Stimulated activated CD8-positive, alpha-beta memory T cell treated with anti-CD3 and anti-CD28 coated beads, Interleukin-12 subunit alpha, Interleukin-12 subunit beta, amount 100 ng/mL, for 4 hours (primary cell): ENCODE data around the gene TMEM138.

ENCODE experiments used
- DNase-seq: peaks from one replicate; pipeline ENCODE4 v3.0.0-alpha.2; 2020; ENCODE audit warnings: low read depth

The TMEM138 gene

DNA sequence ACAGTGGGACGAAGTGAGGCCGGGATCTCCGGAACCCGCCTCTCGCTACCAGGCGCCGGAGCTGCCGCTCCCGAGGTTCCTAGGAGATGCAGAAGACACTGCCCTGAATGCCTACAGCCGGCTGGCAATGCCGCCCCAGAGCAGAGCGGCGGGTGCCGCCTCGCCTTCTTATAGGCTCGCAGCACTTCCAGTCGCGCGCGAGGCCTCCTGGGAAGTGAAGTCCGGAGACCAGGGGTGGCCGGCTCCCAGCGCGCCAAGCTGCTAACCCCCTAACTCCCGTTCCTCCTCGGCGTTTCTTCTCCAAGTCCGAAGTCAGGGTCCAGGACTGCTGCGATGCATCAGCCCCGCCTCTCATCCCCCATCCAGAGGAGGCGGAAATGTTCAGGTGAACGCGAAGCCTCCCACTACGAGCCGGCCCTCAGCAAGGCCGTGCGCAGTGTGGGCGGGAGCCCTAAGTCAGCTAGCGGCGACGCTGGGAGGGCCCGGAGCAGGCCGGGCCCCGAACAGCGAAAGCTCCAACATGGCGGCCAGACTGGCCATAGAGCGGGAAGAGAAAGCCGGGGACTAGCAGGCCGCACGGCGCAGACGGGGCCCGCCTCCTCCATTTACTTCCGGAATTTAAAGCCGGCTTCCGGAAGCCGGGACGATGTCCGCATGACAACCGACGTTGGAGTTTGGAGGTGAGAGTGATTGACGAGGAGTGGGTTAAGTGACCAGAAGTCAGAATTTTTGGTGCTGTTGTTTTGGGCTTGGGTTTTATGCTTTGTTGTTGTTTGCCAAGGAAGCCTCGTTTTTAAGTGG, at the start of gene TMEM138, which contains the start of gene CYB561A3:
Gene TMEM138, plus strand, starts transcription at position 634 of the 801 bp plus-strand sequence. CDS start 2,017 bp downstream, outside the sequence.
Gene CYB561A3, minus strand, starts transcription at position 142 of the 801 bp plus-strand sequence. CDS start 5,169 bp downstream, outside the sequence.
- peak; percentile 76 for DNase-seq

DNA sequence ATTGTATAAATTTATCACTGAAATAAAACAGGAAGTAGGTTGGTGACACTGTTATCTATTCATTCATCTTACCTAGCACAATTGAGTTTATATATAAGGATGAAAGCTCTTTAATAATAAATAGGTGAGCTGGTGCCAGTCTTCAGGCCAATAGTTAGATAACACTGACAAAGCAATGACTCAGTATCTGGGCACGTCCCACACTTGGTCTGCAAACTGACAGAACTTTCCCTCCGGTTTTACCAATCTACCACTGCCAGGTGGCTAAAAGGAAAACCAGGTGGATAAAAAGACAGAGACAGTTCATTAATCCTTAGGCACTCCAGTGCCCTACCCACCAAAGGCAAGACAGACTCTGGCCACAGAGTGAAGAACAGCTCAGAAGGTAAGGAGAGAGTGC, 46.9 kb upstream of the TMEM138 start:
- DNase-seq = no peak

DNA sequence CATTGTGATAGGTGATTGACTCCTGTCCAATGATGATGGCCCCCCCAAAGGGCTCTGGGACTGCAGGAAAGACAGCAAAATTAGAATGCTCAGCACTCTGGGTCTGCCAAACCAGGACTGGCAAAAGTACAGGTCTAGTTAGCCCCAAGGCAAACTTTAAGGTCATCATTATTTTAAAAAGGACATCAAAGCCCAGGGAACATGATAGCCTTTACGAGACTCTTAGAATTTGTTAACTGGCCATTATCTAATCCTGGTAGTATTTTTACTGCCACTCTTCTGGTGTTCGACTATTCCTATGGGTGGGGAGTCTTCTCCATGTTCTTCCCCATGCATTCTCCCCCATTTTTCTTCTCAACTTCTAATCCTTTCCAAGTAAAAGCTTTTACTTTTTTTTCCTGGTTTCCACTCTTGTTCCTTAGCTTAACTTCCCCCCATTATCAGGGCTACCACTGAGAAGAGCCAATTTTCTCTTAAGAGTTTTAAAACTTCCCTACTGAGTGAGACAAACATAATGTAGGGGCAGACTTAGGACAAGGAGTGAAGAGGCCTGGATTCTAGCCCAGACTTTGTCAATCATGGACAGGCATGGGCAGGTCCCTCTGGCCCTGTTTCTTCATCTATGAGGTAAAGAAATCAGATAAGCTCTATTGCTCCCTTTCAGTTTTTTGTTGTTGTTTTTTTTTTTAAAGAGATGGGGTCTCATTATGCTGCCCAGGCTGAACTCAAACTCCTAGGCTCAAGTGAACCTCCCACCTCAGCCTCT, 36.3 kb upstream of the TMEM138 start:
- no peak for DNase-seq

DNA sequence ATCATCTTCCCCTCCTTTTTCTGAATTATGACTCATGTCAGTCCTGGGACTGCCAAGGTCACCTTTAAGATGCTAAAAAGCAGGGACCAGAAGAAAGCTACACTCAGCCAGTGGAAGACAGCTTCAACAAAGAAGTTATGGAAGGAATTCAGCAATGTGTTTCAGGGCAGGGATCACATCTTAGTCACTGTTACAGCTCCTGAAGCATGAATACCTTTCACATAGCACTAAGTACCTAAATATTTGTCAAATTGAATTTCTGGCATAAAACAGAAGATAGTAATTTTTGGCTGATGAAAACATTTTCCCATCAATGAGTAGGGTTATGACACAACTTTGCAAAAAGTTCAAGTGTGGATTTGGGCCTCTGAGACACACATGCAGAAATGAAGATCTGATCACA, 34.5 kb upstream of the TMEM138 start:
- DNase-seq = no peak

DNA sequence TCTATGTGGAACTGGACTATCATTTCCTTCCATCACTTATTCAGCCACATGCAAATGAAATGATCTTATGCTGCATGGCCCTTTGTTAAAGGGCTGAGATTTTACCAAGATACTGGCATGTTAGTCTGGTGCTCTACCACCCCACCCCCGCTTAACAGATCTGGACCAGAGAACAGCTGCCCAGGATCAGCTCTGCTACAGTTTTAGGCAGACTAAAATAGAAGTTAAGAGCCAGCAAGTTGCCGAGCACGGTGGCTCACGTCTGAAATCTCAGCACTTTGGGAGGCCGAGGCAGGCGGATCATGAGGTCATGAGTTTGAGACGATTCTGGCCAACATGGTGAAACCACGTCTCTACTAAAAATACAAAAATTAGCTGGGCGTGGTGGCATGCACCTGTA, 33.8 kb upstream of the TMEM138 start:
- no peak for DNase-seq

DNA sequence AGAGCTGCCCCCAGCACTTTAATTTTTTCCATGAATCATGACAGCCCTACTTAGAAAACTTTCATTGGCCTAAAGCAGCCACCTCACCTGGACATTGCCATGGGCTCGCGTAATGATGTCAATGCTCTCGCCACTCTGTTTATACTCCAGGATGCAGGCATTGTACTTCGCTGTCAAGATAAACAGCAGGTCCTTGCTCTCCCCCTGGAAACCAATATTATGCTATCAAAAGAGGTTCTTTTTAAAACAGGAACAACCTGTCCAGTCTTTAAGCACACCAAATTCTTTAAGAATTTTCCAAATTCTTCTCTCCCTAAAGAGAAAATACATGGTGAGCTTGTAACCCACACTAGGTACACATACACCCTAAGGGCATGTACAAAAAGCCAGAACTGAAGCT, 32.3 kb upstream of the TMEM138 start:
- DNase-seq = no peak

DNA sequence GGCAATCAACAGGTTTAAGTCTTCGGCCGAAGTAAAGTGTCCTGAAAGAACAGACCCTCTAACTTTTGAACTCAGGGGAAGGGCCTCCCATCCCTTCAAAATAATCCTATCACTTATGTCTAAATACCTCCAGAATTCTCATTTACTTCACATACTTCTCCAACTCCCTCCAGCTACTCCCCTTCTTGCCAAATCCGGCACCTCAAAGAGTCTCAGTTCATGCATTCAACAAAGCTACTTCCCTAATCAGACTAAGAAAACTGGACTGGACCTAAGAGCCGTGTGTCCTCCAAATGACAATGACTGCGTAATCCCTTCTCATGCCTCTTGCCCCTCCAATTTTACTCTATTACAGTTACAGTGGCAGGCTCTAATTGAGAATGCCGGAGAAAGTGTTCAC, 30.5 kb upstream of the TMEM138 start:
- DNase-seq = no peak

DNA sequence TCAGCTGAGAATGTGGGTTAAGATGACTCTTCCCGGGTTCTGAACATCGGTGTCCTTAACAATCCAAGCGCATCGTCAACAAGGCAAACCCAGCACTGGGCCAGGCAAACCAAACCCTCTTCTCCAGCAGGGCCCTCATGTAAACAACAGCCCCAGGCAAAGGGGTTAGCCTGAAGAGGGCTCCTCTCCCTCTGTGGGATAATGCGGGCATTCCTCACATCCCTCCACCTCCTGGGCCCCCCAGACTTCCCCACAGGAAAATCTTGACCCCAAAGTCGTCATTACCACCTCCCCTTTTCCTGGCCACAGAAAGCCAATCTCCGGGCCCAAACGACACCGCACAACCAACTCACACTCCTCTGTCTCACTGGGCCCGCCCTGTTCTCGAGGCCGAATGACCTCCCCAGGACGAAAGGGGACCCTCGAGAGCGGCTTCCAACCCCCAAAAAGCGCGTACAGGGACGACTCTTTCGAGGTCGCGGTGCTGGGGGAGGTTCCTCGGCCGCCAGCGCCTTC, 29.8 kb upstream of the TMEM138 start:
- DNase-seq = no peak

DNA sequence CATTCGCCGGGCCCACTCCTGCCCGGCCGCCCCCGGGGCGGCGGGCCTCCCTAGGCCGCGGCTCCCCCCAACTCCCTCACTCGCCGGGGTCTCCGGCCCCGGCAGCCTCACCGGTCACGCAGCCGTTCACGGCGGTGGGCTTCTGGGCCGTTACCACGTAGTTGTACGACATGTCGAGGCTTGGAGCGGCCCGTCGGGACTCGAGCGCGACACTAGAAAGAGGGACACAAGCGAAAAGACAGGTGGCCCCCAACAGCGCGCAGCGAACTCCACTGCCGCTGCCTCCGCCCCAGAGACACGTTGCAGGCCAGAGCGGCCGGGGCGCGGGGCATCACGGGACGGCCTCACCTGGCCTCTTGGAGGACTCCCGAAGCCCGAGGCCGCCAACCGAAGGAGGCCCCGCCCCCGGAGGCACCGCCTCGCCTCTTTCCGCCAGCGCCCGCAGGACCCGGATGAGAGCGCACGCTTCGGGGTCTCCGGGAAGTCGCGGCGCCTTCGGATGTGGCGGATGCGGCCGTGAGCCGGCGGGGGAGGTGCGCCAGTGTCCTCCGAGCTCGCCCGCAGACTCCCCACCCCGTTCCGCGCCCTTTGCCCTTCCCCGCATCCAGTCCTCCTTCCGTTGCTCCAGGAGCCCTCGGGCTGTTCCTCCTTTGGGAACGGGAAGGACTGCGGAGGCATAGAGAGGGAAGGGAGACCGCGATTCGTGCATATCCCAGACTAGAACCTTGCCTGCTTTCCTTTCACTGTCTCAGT, 29.2 kb upstream of the TMEM138 start, which contains the start of the genes DDB1 and TKFC:
Gene DDB1, minus strand, starts transcription at position 309 of the 753 bp plus-strand sequence. Its CDS starts 137 bp downstream, at position 172.
Gene TKFC, plus strand, starts transcription at position 432 of the 753 bp plus-strand sequence. CDS start 1,501 bp downstream, outside the sequence.
- peak; percentile 97 for DNase-seq

DNA sequence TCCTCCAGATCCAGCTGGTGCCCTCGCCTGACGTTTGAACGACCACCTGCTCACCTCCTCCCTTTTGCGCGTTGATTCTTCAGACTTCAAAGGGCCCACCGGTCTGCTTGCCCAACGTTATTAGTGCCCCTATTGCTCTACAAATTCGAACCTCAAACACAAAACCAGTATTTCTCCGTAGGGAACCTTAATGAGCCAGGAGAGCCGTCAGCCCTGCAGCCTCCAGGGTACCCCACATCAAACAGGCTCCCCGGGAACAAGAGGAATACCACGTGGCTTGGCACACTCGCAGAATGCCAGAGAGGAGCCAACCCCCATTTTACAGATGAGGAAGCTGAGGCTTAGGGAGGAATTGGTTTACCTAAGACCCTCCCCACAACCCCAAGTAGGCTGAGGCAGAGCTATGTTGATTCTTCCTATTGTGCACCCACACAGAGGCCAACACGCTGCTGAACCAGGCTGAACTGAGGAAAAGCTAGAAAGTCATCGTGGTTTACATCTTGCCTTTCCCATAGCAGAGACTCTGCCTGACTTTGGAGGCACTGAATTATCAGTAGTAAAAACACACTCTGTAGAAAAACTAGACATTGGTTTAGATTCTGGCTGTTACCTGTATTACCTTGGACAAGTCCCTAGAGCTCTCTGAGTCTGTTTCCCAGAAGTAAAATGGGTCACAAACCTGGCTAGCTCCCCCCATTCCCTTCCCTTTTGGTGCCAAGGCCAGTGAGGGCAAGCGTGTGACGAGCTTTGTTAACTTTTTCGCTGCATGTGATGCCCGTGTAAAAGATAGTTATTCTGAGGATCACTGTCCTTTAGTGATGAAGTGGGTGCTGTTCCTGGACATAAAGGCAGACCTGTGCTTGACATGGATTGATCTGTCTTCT, 28.4 kb upstream of the TMEM138 start:
- DNase-seq = no peak

DNA sequence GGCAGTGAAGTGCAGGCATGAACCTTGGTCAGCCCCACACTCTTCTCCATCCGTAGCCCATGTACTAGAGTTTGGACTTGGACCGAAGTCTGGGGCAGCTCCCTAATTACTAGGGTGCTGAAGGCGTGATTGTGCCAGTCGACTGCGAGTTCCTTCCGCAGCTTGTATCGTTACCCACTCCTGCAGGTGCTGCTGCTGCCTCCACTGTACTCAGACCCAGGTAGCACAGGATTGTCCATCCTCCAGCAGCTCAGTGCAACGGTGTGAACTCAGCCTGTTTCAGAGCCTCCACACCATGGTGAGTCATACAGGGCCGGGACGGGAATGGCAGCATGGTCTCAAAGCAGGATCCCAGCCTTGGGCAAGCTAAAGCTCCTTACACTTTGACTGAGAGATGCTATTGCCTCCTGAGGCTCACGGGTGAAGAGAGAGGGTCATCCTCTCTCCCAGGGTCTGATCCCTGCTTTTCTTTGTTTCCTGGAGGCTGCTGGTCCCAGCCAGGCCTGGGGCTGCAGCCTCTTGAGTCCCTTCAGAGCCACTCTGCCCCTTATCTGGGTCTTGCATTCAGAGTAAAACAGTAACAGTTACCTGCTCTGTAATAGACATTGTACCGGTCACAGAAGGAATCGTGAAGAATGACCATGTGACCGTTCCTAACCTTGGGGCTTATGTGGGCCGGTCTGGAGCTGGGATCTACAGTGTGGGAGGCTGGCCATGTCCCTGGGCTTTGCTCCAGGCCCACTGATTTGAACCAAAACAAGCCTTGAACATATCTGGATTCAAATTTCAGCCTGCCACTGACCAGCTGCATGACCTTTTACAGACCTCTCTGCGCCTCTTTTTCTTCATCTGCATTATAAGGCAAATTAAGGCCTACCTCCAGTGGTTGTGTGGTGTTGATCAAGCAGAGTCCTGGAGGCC, 27.5 kb upstream of the TMEM138 start:
- DNase-seq = no peak

DNA sequence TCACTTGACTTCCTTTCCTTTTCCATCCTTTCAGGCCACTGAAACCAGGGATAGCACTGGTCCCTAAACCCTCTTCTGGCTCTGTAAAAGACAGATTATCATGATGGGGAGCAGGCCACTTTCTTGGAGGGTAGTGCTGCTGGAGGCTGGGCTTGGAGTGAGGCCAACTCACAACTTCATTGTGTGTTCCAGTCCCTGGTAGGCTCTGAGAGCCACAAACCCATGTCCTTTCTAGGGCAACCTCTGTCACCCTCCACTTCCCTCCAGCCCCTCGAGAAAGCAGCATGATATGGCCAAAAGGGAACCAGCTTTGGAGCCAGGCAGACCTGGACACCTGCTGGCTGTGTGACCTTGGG, 26.8 kb upstream of the TMEM138 start:
- no peak for DNase-seq

DNA sequence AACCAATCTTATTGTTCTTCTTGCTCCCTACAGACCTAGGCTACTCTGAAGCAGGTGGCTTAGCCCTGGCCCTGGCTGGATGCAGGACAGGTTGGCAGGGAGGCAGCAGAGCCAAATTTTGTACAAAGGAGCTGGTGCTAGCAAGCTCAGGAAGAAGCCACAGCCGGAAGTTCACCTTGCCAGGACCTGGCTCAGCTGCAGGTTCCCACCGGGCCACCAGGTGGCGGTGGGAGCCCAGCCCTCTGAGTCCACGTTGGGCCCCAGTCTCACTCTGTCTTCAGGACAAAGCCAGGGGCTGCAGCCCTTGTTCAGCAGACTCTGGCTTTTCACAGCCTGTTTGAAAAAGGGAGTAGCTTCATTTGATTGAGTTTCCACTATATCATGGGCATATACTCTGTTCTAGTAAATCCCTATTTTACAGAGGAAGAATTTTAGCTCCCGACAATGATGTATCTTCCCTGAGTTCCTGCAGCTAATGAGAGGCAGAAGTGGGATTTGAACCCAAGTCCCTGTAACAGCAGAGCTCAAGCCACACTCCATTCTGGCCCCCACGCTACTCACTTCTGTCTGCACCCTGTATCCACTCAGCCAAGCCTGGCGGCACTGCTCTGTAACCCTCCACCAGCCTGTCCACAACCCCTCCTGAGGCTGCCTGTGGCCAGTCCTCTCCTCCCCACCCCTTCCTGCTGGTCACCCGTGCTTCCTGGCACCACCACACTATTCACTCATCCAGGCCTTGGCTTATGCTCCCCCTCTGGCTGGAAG, 25.8 kb upstream of the TMEM138 start:
- DNase-seq = peak; percentile 59

DNA sequence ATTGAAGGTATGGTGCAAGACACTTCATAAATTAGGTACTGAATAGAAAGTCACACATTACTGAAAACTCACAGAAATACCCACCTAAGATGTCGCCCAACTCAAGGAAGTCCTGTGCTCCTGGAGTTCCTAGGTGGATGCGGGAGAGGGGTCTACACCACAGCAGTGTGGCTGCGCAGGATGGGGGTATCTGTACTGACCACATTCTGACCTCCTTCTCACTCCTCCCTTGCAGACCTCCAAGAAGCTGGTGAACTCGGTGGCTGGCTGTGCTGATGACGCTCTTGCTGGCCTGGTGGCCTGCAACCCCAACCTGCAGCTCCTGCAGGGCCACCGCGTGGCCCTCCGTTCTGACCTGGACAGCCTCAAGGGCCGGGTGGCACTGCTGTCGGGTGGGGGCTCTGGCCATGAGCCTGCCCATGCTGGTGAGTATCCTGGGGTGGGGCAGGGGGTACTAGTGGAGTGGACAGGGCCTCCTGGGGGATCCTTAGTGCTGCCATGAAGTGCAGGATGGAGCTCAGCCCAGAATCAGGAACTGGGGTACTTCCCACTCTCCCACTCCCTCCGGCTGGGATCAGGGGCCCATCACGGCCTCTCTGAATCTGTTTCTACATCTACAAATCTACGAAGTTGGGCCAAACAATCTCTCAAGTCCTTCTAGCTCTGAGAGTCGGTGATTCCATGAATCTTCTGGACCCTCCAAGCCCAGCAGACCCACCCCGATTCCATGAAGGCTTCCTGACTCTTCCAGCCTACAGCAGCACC, 24.3 kb upstream of the TMEM138 start:
- no peak for DNase-seq

DNA sequence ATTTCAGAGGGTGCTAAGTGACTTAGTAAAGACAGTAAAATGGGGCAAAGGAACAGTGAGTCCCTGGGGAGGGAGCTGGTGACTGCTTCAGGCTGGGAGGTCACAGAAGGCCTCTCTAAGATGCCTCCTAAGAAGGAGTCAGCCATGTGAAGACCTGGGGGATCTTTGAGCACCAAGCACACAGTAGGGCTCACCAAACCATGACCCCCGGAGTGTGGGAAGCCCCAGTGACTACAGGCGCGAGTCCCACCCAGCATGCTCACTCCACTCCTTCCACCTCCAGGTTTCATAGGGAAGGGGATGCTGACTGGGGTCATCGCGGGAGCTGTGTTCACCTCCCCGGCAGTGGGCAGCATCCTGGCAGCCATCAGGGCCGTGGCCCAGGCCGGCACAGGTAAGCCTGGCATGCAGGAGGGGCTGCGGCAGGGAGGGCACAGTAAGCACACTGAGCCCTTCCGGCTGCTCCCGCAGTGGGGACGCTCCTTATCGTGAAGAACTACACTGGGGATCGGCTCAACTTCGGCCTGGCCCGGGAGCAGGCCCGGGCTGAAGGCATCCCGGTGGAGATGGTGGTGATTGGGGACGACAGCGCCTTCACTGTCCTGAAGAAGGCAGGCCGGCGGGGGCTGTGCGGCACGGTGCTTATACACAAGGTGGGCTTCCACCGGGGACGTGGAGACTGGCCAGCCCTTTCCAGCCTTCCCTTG, 23.2 kb upstream of the TMEM138 start:
- no peak for DNase-seq

DNA sequence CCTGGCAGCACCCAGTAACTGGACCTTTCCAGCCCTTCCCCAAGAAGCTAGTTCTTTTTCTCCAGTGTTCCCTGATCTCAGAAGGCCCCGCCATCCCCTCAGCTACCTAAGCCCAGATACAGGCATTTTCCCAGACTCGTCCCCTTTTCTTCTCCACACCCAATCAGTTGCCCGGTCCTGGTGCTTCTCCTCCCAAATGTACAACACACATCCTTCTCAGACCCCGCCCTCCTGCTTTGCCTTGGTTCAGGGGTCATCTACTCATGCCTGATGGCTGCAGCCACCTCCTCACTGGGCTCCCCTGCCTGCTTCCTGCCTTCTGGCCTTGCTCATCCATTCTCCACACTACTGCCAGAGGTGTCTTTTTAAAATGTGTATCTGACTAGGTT, 22.7 kb upstream of the TMEM138 start:
- DNase-seq = no peak

DNA sequence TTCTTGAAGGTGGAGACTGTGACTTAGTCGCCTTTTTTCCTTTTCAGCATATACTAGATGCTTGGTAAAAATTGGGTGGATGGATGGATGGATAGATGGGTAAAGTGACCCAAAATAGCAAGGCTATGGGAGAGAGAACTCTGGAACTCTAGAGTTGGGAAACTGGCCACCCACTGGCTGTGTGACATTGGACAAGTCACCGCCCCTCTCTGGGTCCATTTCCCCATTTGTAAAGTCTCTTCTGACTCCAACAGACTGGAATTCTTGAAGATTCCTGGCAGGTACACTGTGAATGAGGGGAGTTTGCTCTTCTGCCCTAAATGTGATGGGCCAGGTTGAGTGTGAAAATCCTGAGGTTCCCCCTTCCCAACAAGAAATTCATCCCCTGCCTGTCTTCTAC, 21.2 kb upstream of the TMEM138 start:
- no peak for DNase-seq

DNA sequence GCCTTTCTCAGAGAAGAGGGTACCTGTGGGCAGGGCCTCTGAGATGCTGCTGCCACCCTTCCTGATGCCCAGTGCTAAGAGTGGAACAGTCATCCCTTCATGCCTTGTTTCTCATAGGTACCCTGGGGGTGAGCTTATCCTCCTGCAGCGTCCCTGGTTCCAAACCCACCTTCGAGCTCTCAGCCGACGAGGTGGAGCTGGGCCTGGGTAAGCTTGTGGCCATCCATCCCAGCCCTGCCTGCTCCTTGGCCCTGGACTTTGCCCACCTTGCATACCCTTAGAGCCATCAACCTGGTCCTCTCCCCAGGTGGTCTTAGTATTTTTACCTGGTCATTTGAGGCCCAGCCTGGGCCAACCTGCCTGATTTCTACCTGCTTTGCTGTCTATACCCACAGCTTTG, 20.5 kb upstream of the TMEM138 start:
- no peak for DNase-seq
